GM19240 (cell line): ENCODE measurements around the gene COL23A1.
"Not testable (repeated sequence)": the region's sequence is repeated elsewhere in the genome, so short reads cannot be mapped to it uniquely, and the experiment has no call there.

Experiments
- DNase-seq: peaks from one replicate; pipeline ENCODE4 v3.0.0; 2011; ENCODE audit warnings: low spot score; ENCODE audit not compliant: insufficient read length

The COL23A1 gene

GRCh38 chr5:178203670-178204181 is 386.5 kb downstream of the COL23A1 start:
- peak; percentile 38 for DNase-seq

- DNase-seq: no peak
These were observed 387.7 kb downstream of the COL23A1 start for GRCh38 chr5:178202541-178202940.

GRCh38 chr5:178201927-178202235 is 388.3 kb downstream of the COL23A1 start:
- no peak for DNase-seq

GRCh38 chr5:178201221-178201926 is 388.8 kb downstream of the COL23A1 start:
- no peak for DNase-seq

- DNase-seq: no peak
These were observed 390.4 kb downstream of the COL23A1 start for GRCh38 chr5:178199581-178200434.

- DNase-seq: no peak
These were observed 391.5 kb downstream of the COL23A1 start for GRCh38 chr5:178198706-178199105.

GRCh38 chr5:178198151-178198550 is 392.0 kb downstream of the COL23A1 start:
- DNase-seq: not testable (repeated sequence)

GRCh38 chr5:178196986-178197385 is 393.2 kb downstream of the COL23A1 start:
- DNase-seq: no peak

- no peak for DNase-seq
These were observed 393.8 kb downstream of the COL23A1 start for GRCh38 chr5:178196281-178196812.

- no peak for DNase-seq
These were observed 396.2 kb downstream of the COL23A1 start for GRCh38 chr5:178194026-178194425.

- DNase-seq: no peak
These were observed 396.9 kb downstream of the COL23A1 start for GRCh38 chr5:178193251-178193809.

GRCh38 chr5:178192787-178193186 is 397.4 kb downstream of the COL23A1 start:
- no peak for DNase-seq

- no peak for DNase-seq
These were observed 397.9 kb downstream of the COL23A1 start for GRCh38 chr5:178192244-178192643.

GRCh38 chr5:178191661-178192060 is 398.5 kb downstream of the COL23A1 start:
- DNase-seq: no peak

- no peak for DNase-seq
These were observed 400.8 kb downstream of the COL23A1 start for GRCh38 chr5:178189433-178189832.
